ENCODE results near the gene EFCC1.
A peak's percentile ranks its signal among the peaks of the same experiment; 100 is the strongest.

EFCC1 gene

DNA sequence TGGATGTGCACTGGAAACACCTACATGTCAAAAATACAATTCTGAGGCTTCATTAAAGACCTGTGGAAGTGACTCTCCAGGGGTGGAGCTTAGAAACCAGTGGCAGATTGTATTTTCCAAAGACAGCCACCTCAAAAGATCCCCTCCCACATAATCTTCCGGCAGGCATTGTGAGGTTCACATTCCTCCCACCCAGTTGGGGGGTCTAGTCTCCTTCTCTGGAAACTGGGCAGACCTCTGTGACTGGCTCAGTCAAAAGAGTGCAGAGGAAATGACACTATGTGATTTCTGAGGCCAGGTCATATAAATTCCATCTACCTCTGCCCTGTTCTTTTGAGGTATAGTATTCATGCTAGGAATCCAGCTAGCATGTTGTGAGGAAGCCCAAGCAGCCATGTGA is 5.4 kb upstream of the EFCC1 start:
- DNase-seq = no peak

DNA sequence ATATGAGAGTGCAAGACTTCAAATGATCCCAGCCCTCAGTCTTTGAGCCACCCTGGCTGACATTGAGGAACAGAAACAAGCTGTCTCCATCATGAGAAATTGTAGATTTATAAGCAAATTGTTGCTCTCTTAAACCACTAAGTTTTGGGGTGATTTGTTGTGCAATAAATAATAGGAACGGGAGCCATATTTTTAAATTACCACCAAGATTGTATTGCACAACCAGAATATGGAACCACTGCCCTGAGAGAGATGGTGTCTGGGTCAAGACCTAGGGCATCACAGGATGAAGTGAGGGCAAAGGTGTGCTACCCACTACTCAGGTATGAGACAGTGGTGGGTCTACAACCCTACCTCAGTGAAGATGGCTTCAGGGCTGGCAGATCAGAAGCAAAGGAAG is 4.9 kb upstream of the EFCC1 start:
- no peak for DNase-seq

DNA sequence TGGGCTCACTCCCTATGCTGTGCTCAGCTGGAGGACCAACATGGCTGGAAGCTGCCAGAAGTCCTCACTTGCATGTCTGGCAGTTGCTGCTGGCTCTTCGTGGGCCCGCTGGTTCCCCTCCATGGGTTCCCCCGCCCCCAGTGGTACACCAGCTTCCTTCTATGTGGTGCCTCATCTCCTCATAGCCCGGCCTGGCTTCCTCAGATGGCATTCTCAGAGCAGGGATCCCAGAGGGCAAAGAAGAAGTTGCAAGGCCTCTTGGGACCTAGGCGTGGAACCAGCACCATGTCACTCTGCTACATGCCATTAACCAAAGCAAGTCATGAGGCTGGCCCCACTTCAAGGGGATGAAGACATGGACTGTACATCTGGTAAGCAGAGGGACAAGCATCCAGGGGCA is 4.4 kb upstream of the EFCC1 start:
- DNase-seq = no peak

DNA sequence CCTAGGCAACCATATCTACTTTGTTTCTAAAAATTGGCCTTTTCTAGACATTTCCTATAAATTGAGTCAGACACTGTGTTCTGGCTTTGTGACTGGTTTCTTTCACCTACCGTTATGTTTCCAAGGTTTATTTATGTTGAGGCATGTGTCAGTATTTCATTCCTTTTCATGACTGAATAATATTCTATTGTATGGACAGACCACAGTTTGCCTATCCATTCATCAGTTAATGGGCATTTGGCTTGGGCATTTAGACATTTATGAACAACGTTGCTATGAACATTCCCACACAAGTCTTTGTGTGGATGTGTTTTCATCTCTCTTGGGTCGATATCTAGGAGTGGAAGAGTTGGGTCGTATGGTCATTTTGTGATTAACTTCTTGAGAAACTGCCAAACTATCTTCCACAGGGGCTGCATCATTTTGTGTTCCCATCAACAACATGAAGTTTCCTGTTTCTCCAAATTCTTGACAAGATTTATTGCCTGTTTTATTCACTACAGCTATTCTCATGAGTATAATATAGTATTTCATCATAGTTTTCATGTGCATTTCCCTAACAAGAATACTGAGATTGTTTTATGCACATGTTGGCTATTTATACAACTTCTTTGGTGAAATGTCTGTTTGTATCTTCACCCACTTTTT is 3.5 kb upstream of the EFCC1 start:
- DNase-seq = no peak

DNA sequence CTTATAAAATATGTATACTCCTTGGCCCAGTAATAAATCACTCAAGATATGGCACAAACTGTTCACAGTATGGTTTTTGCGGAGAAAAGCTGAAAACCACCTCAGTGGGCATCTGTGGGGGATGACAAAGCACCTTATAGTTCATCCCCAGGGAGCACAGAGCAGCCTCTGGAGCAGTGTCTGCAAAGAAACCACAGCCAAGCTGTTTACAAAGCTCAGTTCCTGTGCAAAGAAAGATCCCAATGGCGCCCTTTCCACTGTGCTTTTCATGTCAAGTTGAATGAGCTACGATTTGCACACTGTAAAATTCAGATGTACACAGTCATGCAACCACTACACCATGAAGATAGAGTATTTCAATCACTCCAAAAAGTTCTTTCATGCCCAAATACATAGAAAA is 2.5 kb upstream of the EFCC1 start:
- no peak for DNase-seq

DNA sequence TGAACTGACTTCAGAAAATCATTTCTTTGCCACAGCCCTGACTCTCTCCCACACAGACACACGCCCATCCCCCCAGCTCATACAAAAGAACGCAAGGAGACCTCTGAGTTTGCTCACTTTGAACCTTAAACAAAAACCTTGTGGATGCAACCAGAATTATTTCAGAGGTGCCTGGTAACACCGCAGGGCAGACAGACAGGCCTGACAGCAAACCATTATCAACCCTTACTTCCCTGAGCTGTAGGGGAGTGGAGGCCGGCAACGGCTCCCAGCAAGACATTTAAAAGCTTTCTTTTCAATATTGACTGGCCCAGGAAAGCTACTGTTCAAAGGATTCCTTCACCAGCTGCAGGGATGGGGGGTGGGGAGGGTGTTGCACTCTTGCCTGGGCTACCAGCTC is 2.0 kb upstream of the EFCC1 start:
- no peak for DNase-seq

DNA sequence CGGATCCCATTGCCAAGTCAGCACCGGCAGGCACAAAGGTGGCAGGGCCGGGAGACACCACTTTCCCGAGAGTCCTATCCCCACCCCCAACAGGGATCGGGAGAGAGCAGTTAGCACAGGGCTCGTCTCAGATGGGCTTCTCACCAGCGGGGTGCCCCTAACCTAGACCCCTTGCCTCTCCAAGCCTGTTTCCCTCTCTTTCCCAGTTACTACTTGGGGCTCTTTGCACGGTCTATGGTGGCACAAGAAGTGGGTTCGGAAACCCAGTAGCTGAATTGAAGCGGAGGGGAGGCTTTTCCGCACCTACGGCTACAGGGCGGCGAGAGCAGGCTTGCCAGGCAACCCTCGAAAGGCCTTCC is 383 bp upstream of the EFCC1 start:
- DNase-seq = no peak

DNA sequence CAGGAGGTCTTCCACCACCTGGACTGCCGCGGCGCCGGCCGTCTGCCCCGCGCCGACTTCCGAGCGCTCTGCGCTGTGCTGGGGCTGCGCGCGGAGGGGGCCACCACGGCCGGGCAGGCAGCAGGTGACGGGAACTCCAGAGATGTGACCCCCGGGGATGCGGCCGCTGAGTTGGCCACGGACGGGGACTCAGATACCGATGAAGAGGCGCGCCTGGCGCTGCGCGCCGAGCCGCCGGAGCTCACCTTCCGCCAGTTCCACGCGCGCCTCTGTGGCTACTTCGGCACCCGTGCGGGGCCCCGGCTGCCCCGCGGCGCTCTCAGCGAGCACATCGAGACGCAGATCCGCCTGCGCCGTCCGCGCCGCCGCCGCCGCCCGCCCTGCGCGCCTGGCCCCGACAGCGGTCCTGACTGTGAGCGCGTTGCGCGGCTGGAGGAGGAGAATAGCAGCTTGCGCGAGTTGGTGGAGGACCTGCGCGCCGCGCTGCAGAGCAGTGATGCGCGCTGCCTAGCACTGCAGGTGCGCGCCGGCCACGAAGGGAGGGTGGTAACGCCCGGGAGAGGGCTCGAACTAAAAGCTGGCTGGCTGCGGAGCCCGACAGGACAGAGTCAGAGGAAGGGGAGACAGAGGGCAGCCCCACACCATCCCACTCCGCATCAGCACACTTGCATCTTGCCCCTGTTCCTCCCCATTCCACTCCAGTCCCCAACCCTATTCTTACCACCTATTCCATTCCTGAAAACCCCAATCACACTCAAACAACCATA is 885 bp downstream of the EFCC1 start:
- DNase-seq = no peak

DNA sequence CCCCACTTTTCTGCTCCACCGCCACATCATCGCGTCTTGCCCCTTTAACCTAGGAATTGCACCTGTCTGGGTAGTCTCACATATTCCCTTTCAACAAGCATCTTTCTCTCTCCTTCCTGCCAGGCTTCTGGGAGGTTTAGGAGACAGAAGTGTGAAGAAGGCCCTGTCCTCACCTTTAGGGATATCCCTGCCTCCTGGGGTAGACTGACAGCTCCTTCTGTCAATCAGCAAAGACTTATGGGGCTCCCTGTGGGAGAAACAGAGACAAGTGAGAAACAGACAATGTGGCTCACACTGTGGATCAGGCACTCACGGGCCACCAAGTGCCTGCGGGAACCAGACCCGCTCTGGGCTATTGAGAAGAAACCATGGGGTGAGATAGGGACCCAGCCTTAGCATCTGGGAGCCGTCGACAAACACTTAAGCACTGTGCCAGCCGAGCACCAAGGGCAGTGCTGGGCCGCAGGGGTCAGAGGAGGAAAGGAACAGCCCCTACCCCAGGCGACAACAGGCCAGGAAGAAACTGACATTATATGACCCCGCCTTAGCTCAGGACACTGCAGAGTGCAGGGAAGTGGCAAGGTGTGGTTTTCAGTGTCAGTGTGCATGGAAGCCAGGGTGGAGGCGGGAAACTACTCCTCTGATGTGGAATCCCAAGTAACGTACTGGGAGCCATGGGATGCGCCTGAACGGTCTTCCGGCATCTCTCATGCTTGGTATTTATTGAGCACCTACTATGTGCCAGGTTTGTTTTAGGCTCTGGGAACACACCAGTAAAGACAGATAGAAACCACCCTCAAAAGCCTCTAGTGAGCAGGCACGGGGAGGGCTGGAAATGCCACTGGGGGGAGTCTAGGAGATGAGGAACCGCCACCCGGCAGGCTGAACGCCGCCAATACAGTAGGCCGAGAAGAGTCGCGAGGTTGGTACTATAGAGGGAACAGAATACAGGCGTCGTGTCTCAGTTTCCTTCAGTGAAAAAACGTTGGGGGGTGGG is 1.8 kb downstream of the EFCC1 start:
- DNase-seq = no peak

DNA sequence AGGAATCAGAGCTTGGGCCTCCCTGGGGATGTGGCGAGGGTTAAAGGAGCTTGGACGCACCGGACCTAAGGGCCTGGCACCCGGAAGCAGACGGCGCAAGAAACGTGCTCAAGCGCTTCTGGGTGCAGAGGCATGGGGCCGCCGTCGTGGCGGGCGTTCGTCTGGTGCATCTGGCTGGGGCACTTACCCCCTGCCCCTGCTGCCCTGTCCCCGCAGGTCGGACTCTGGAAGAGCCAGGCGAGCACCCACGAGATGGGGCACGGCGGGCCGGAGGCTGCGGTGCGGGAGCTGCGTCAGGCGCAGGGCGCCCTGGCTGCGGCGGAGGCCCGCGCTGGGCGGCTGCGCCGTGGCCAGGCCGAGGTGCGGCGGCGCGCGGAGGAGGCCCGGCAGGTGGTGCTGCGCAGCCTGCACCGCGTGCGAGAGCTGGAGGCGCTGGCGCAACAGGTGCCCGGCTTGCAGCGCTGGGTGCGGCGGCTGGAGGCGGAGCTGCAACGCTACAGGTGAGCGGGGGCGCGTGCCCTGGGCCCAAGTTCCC is 2.5 kb downstream of the EFCC1 start:
- DNase-seq = no peak

DNA sequence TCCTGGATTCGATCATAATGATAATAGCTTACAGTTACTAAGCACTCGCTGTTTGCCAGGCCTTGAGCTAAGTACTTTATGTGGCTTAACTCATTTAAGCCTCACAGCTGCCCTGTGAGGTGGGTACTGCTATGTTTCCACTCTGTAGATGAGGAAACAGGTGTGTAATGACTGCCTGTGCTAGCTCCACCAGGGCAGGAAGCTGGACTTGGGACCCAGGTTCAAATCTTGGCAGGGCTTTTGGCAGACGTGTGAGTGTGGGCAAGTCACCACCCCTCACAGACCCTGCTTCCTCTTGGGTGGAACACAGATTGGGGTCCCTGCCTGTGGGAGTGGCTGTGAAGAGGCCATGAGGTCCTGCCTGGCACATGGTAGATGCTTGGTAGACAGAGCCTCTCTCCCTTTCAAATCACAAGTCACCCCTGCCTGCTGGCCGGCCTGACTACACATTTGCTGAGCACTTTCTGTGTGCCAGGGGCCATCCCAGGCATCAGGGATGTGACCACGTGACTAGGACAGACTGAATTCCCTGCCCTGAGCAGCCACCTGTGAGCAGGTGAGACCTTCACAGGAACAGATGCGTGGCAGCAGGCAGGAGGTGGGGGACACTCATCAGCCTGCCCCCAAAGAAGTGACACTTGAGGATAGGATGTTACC is 3.7 kb downstream of the EFCC1 start:
- no peak for DNase-seq

DNA sequence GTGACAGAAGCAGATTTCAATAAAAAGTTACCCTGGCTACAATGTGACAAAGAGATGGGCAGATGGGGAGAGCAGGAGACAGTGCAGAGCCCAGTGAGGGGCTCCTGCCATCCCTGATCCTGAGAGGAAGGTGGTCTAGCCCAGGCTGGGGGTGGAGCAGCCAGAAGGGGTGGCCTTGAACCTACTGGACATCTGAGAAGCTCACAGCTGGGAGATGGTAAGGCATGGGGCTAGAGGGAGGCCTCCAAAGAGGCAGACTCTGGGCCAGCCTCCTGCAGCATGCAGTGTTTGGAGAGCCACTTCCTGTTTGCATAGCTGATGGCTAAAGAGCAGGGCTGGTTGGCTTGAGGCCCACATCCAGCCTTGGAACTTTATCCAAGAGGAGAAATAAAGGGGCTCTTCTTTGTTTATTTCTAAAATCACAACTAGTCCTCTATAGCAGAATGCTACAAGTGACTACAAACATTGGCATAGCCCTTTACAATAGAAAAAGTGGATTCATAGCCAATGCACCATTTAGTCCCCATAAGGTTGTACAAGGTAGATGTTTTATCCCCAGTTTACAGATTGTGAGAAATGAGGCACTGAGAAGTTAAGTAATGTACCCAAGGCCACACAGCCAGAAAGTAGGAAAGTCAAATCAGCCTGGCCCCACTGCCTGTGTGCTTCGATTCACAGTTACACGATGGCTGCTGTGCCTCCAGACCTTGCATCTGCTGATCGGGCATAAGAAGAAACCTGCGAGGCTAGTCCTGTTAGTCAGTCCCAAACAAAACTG is 4.6 kb downstream of the EFCC1 start:
- DNase-seq = no peak

DNA sequence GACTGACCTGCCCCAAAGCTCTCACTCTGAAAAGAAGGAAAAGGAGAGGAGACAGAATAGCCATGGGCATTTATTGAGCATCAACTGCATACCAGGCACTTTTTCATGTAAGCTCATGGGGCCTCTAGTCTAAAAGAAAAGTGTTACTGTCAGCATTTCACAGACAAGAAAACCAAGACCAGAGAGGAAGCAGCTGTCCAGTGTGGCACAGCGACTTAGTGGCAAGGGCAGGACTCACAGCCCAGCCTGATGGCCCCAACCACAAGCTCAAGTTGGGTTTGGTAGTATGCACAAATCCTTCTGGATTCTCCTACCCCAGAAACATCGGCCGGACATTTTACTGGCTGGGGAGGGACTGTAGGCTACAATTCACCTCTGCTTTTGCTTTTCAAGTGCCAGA is 5.8 kb downstream of the EFCC1 start:
- no peak for DNase-seq

DNA sequence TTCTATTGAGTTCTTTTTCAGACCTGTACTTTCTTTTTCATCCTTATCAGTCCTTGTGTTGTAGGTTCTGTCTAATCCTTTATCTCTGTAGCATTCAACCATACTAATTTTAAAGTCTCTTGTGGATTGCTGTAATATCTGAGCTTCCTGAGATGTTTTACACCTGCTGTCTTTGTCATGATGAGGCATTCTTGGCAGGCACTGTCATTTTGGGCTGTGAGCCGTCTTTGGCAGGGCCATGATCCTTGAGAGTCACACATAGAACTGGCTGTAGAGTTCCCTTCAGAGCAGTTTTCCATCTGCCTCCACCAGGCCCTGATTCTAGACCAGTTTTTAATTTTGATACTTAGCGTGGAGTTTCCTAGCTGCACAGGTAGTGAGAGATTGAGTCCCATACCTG is 6.7 kb downstream of the EFCC1 start:
- DNase-seq = no peak

DNA sequence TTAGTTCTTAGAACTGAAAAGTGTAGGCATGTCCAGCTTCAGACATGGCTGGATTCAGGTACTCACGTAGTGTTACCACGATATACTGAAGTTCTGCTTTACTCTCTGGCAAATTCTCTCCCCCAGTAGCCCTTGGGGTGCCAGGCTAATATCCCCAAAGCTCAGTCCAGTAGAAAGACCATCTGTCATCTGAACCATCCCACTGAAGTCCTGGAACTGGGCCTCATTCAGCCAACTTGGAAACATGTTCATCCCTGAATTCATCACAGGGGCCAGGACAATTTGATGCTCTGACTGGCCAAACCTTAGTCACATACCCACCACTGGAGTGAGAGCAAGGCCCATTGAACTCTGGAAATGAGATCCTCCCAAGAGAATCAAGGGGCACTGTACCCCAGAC is 8.2 kb downstream of the EFCC1 start:
- DNase-seq = no peak

DNA sequence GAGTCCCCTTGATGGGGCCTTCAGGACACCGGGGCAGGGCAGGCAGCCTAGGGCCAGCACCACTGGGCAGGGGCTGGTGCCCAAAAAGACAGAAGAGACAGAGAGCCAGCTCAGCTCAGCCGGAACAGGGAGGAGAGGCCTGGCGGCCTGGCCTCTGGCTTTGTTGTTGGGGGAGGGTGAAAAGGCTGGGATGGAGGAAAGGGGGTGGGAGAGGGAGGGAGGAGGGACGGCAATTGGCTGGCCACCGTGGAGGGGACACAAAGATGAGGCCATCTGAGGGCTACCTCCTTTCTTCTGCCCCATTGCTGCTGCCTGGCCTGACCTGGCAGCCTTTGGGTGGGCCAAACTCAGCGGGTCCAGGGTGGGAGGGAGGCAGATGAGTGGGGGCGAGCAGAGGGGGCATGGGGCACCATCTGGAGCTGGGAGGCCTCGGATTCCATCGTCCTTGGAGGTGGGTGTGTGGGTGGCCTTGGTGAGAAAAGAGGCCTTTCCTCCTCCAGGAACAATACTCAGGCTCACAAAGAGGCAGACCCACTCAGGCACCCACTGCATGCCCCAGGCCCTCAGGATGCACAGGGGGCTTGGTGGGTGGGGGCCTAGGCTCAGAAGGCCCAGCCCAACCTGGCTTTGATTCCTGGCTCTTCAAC is 9.3 kb downstream of the EFCC1 start:
- DNase-seq = no peak

DNA sequence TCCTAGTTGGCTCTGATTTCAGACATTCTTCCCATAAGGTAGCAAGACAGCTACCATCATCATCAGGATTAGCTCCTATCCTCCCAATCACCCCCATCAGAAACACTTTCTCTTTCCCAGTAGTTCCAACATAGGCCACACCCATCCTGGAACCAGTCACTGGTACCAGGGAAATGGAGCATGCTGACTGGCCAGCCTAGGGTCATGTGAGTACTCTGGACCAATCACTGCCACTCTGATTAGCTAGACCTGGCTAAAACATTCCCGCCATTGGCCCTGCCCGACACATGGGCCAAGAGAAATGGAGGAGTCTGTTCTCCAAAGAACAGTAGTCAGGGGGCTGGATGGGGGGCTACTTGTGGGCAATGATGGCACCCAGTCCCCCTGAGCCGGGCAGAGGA is 12.4 kb downstream of the EFCC1 start:
- DNase-seq = no peak

DNA sequence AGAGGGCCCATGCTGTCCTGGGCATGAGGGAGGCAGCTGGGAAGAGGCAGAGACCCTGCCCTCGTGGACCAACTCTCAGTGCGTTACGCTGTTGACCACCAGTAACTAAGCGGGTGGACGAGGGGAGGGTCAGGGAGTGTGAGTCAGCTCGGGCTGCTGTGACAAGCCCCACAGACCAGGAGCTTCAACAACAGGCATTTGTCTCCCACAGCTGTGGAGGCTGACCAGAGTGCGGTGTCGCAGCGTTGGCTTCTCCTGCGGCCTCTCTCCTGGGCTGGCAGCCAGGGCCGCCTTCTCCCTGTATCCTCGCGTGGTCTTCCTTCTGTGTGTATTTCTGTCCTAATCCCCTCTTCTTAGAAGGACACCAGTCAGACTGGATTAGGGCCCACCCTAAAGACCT is 13.0 kb downstream of the EFCC1 start:
- no peak for DNase-seq

DNA sequence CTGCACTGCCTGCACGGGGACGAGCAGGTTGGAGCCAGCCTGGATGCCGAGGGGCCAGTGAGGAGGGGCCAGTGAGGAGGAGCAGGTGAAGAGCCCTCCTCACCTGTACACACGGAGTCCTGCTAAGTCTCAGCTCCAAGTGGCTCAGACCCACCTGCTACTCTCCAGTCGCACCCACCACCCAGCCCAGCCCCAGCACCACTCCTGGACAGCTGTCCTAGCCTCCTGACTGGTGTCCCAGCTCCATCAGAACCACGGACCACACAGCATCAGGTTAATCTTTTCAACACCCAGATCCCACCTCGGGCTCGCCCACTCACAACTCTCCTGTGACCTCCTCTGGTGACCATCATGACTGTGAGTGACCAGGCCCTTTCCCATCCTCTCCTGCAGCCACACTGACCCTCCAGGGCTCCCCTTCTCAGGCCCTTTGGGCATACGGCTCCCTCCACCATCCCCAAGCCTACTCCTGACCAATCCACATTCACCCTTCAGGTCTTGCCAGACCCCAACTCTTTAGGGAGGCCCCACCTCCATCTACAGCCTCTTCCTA is 13.8 kb downstream of the EFCC1 start:
- no peak for DNase-seq

DNA sequence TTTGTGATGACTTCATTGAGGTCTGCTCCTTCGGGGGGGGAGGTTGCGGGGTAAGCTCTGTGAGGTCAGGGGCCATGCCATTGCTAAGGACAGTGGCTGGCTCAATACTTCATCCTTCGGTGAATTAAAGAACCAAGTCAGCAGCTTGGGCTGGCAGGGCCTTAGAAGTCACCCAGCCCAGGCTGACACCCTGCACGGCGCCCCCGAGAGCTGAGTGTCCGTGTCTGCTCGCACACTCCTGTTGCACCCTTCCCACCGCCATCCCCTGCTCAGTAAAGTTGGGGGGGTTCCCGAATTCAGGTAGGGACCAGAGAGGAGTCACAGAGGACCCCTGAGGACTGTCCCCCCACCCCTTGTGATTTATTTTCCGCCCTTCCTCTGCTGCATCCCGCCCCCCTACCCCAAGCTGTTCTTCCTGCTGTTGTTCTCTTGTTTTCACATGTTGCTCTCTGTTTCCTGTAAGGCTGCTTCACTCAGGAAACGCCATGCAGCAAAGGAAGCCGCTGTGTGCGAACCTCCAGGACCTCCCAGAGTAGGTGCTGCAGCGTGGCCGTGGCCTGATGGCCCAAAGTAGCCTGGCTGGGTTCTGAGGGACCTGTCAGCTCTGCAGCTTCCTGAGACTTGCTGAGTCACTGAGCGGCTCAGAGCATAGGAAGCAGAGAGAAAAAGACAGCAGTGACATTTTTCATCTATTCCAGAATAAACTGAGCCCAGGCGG is 14.4 kb downstream of the EFCC1 start:
- DNase-seq = no peak

DNA sequence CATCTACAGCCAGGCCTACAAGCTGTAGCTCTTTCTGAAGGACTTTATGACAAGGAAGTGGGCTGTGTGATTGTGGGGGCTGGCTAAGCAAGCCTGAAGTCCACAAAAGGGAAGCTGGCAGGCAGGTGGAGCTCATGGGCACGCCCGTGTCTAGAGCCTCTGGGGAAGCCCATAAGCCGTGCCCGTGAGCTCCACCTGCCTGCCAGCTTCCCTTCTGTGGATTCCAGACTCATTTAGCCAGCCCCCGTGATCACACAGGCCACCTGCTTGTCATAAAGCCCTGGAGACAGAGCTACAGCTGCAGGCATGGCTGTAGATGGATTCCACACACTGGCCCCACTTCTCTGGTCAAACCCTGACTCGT is 15.2 kb downstream of the EFCC1 start:
- DNase-seq = peak; percentile 56

Data from NCI-H524 treated with DMSO at 0.1 percent for 48 hours (cell line).